ENCODE measurements around the gene ARHGAP44. TPM values are rescaled to one million over a fixed set of nuclear protein-coding genes. Genes with fewer than 3 reads are reported as not detected.

The ARHGAP44 gene
- total RNA-seq, 1 donor from 2014 or later = 12.4 TPM

DNA sequence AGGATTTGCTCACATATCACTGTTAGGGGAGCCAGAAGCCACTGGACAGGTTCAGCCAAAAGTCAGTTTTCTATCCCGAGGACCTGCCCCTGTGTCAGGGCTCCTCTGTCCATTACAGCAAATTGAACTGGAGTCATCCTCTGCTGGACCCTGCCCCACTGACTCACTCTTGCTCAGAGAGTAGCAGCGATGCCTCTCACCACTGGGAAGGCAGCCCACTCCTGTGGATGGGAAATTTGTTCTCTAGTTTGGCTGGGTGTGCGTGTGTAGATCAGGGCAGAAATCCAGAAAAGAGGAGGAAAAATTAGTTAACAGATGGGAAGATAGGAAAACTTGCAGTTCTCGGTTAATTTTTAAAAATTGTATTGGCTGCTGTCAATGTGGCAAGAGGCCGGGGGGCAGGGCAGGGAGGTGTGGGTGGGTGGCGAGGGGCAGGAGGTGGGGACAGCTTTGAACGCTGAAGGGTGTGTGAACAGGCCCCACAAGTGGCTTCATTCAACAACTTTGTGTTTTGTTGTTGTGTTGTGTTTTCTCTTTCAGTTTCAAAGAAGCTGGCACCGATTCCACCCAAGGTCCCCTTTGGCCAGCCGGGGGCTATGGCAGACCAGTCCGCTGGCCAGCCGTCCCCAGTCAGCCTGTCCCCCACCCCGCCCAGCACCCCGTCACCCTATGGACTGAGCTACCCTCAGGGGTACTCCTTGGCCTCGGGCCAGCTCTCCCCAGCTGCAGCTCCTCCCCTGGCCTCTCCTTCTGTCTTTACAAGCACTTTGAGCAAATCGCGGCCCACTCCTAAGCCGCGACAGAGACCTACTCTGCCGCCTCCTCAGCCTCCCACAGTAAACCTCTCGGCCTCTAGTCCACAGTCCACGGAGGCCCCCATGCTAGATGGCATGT is 194.9 kb downstream of the ARHGAP44 start:
- TF ChIP-seq, protein P1, sequence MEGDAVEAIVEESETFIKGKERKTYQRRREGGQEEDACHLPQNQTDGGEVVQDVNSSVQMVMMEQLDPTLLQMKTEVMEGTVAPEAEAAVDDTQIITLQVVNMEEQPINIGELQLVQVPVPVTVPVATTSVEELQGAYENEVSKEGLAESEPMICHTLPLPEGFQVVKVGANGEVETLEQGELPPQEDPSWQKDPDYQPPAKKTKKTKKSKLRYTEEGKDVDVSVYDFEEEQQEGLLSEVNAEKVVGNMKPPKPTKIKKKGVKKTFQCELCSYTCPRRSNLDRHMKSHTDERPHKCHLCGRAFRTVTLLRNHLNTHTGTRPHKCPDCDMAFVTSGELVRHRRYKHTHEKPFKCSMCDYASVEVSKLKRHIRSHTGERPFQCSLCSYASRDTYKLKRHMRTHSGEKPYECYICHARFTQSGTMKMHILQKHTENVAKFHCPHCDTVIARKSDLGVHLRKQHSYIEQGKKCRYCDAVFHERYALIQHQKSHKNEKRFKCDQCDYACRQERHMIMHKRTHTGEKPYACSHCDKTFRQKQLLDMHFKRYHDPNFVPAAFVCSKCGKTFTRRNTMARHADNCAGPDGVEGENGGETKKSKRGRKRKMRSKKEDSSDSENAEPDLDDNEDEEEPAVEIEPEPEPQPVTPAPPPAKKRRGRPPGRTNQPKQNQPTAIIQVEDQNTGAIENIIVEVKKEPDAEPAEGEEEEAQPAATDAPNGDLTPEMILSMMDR (IDR thresholded peaks at IDR 0.05; ENCODE audit: unreplicated experiment) = no peak
- Mint-ChIP-seq H3K36me3 (ENCODE audit: insufficient read depth) (no peaks in the 10 kb centered on the region), H3K9me3 (ENCODE audit: low read depth) (no peaks in the 10 kb centered on the region), H3K27ac (peak overlapping the region; percentile 41), H3K4me1 (ENCODE audit: low read depth) (peaks cover 1% of the 10 kb centered on the region), H3K27me3 (no peaks in the 10 kb centered on the region), H3K4me3 (ENCODE audit: low read depth) (no peak overlapping the region)
- DNase-seq (ENCODE audit: low spot score, unreplicated experiment) = no peak

DNA sequence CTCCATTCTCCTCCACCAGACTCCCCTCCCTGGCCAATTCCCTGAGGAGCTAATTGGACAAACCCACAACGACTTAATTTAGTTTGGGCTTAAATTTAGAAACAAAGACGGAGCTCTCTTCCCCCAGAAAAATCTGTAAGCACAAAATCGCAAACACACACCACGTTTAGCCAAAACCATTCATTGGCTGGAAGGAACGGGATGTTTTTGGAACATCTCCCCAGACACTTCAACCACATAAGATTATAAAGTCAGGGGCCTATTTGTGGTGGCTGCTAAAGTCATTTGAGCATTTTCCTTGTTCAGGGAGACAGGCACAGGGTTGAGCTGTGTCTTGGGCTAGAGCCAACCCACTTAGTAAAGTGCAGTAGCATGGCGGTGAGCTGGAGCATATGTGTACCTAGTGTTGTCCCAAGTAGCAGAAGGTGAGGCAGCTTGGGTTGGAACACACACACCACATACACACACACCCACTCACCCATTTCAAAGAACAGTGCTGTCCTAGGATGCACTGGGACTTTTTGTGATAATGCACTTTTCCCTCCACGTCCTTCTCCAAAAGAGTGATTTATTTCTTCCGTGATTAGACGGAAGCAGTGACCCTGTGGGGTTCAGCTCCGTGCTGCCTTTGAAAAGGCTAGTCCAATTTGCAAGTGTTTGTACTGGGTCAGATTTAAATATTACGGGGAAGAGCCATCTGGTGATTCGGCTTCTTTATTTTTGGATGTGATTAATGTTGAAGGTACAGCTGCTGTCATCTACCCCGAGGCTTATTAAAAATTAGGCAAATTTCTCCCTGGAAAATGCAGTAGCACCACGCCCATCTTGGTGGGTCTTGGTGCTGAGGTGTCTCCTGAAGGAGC is 196.4 kb downstream of the ARHGAP44 start:
- peaks cover 1% of the 10 kb centered on the region for H3K4me1 Mint-ChIP-seq (ENCODE audit: low read depth)
- peaks cover 3% of the 10 kb centered on the region for H3K36me3 Mint-ChIP-seq (ENCODE audit: insufficient read depth)
- H3K4me3 Mint-ChIP-seq (ENCODE audit: low read depth) = no peak overlapping the region
- H3K9me3 Mint-ChIP-seq (ENCODE audit: low read depth) = no peaks in the 10 kb centered on the region
- DNase-seq (ENCODE audit: low spot score, unreplicated experiment) = no peak
- no peaks in the 10 kb centered on the region for H3K27me3 Mint-ChIP-seq
- H3K27ac Mint-ChIP-seq = no peak overlapping the region
- TF ChIP-seq, protein P1 (IDR thresholded peaks at IDR 0.05; ENCODE audit: unreplicated experiment) = no peak

DNA sequence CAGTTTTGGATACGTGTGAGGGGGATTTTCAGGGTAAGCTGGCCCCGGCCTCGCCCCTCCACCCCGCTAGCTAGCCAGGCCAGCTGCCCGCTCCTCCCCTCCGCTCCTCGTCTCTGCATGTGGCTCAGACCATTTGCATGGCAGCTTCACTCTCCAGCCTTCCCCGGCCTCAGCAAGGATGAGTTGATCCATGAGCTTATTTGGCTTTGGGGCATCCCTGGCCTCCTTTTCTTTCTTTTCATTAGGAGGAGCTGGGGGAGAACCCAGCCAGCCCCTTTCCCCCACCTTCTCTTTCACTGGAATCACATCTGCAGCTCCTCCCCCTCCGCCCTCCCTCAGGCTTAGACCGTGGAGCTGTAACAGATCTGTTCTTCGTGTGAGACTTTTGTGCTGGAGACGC is 197.8 kb downstream of the ARHGAP44 start:
- H3K27ac Mint-ChIP-seq = peak overlapping the region; percentile 41
- H3K4me3 Mint-ChIP-seq (ENCODE audit: low read depth) = no peak overlapping the region

DNA sequence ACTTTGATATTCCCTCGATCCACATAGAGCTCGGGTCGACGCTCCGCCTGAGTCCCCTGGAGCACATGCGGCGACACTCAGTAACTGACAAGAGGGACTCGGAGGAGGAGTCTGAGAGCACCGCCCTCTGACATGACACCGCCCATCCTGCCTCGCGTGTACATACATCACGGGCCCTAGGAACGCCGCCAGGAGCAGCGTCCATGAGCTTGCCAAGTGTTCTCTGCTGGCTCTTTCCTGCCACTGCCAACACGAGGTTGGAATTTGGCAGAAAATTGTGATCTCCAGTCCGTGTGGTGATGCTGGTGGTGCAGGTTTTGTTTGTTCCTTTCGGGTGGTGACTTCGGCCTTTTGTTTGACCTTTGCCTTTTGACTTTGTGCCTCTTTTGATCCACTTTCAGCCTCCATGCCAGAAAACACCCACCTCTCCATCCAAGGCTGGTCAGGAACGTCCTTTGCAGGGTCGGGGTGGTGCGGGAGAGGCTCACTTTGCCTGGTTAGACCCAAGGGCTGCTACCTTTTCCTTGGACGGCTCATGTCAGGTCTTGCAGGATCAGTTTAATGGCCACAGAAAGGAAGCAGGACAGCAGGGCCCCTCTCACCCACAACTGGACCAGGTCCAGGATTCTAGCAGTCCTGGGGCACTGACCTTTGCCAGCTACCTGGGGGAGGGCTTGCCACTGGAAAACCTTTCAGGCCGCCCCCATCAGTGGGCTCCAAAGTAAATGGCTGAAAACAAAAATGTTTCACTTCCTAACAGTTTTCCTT is 200.9 kb downstream of the ARHGAP44 start:
- Mint-ChIP-seq H3K4me3 (ENCODE audit: low read depth) (no peak overlapping the region), H3K36me3 (ENCODE audit: insufficient read depth) (peaks cover 19% of the 10 kb centered on the region), H3K4me1 (ENCODE audit: low read depth) (no peaks in the 10 kb centered on the region), H3K27me3 (no peaks in the 10 kb centered on the region), H3K27ac (no peak overlapping the region), H3K9me3 (ENCODE audit: low read depth) (no peaks in the 10 kb centered on the region)
- TF ChIP-seq, protein P1 (IDR thresholded peaks at IDR 0.05; ENCODE audit: unreplicated experiment) = no peak
- no peak for DNase-seq (ENCODE audit: low spot score, unreplicated experiment)

More for the DNA sequence above, 197.8 kb downstream of the ARHGAP44 start:
- no peaks in the 10 kb centered on the region for H3K27me3 Mint-ChIP-seq
- TF ChIP-seq, protein P1 (IDR thresholded peaks at IDR 0.05; ENCODE audit: unreplicated experiment) = no peak
- peaks cover 12% of the 10 kb centered on the region for H3K36me3 Mint-ChIP-seq (ENCODE audit: insufficient read depth)
- no peak for DNase-seq (ENCODE audit: low spot score, unreplicated experiment)
- peaks cover 1% of the 10 kb centered on the region for H3K4me1 Mint-ChIP-seq (ENCODE audit: low read depth)
- H3K9me3 Mint-ChIP-seq (ENCODE audit: low read depth) = no peaks in the 10 kb centered on the region
